Measurements from ENCODE around the gene RBFOX1.
A peak's percentile ranks its signal among the peaks of the same experiment; 100 is the strongest.
"Not testable (repeated sequence)": the region's sequence is repeated elsewhere in the genome, so short reads cannot be mapped to it uniquely, and the experiment has no call there.

Gene RBFOX1

DNA sequence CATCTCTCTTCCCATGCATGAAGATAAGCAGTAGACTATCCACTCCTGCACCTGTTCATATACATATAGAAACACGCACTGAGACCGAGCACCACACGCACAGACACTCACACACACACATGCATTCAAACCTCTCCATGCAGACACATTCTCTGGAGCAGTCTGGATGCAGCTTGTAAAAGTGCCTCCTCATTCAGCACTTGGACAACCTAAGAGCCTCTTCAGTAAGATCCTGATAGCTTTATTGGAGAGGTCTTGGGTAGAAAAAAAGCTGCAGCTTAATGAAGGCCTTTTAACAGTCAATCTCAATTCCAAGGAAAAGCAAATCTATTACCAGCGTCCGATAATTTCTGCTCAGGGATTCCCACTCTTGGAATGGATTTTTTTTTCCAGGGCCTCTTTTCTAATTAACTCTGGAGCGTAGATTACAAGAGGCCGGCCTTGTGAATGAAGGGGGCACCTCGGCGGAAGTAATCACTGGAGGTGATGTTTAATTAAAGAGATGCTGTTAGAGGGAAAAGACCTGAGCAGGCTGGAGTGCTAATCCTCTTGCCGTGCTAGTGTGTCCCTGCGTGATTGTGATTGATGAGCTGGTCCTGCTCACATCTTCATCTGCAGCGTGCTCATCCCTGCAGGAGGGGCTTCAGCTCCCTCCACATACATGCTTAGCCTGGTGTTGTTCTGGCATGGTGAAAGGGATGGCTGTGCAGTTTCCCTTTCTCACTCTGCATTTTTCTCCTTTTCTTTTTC, 155.1 kb downstream of the RBFOX1 start:
- peak; percentile 93 for DNase-seq

DNA sequence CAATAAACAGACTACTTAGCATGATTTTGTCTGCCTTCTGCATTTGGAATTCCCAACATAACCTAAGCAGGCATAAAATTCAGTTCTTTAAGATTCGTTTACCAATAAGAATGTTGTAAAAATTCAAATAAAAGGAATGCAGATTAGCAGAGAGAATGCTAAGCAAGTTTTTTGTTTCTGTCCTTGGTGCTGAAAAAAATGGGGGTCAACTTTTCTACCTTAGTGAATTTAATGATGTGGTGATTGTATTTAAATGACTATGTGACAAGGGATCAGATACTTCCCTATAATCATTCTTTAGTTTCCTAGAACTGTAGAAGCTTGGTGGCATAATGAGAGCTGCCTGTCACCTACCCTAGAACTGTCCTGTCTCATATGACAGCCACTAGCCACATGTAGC, 159.5 kb downstream of the RBFOX1 start:
- no peak for DNase-seq

DNA sequence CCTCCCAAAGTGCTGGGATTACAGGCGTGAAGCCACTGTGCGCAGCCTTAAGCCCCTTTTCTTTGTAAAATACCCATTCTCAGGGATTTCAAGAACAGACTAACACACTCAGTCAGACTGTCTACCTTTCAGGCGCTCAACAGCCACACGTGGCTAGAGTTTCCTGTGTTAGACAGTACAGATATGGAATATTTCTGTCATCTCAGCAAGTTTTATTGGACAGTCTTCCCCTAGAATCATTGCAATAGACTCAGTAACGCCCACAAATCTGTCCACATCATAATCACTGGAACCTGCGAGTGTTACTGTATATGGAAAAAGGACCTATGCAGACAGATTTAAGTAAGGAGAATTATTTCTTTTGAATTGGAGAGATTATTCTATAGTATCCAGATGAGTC, 160.5 kb downstream of the RBFOX1 start:
- no peak for DNase-seq

DNA sequence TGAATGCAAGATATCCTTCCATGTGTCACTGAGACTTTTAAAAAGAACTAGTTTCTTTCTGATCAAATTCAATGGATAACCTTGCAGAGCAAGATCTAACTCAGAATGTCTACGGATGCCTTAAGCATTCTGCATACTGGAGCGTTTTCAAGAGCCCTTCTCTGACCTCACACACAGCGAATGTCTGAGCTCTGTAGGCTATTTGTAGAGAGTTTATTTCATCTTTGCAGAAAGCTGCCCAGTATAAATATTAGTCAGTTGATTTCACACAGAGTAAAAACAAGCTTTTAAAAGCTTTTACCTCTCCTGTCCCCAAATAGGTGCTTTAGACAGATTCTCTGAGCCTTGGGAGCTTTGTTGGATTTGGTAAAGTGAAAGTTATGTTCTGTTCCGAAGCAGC, 165.0 kb downstream of the RBFOX1 start:
- no peak for DNase-seq

DNA sequence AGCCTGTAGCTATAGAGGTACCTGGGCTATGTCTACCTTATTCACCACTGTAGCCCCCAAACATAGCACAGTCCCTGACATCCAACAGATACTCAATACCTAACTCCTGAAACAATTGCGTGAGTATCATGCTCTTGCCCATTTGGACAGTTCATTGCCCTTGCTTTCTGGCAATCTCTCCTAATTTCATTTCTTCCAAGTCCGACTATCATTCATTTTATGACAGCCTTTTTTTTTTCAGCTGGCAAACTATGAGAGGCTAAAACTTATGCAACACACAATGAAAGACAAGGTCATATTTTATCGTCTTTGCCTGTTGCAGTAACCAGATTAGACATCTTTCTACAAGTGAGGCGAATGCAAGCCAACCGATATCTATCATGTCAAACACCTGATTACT, 169.2 kb downstream of the RBFOX1 start:
- DNase-seq: no peak

DNA sequence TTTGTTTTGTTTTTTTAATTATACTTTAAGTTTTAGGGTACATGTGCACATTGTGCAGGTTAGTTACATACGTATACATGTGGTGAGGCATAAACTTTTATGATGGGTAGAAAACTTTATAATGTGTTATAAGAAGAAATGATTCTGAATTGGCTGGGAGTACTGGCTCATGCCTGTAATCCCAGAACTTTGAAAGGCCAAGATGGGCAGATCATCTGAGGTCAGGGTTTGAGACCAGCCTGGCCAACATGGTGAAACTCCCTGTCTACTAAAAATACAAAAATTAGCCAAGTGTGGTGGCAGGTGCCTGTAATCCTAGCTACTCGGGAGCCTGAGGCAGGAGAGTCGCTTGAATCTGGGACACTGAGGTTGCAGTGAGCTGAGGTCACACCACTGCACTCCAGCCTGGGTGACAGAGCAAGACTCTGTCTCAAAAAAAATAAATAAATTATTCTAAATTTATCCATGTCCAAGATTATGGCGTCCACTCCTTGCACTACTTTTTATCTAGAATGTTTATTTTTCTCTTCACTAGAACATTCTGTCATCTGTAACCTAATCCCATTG, 170.0 kb downstream of the RBFOX1 start:
- not testable (repeated sequence) for DNase-seq

DNA sequence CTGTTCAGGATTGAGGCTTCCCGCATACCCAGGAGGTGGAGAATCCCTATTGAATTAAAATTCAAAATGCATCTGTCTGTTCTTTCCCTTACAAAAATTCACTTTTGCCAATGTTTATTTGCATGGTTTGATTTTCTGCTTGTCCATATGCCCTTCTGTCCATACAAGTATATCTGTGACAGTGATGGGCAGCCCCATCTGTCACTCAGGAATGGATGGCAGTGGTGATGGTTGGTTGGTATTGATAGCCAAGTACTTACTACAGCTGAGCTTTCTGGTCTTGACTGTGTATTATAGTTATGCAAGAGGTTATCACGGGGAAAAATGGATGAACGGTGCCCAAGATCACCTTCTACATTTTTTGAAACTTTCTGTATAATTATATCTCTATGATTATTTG, 171.0 kb downstream of the RBFOX1 start:
- no peak for DNase-seq

DNA sequence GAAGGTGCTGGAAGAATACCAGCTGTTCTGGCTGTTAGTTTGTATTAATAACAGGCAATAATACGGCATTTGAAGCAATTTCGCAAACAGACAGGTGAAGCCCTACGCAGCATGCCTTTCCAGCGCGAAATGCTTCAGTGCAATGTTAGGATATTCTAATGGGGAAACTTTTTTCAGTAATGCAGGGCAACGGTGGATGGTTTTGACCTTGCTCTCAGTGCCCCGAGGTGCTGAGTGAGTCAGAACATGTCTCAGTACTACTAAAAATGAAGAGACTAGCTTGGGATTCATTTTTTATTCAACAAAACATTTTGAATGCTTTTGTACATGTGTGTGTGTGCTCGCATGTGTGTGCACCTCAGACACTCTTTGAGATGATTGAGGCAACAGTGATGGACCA, 172.2 kb downstream of the RBFOX1 start:
- DNase-seq: no peak

DNA sequence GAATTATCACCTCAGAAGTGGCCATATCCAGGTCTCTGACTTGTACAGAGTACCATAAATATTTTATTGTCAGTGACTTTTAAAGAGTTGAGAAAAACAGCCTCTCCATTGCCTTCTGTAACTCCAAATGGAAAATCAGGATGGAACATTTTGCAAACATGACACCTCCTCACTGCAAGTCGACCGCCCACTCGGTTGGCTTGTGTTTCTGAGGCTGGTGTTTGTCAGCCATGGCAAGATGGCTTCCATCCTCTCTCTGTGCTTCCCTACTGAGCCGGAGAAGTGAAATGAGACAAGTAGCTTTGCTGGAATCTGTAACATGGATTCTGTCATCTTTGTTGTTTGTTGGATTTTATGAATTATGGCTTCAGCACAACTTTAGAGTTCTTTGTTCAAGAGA, 172.8 kb downstream of the RBFOX1 start:
- no peak for DNase-seq

DNA sequence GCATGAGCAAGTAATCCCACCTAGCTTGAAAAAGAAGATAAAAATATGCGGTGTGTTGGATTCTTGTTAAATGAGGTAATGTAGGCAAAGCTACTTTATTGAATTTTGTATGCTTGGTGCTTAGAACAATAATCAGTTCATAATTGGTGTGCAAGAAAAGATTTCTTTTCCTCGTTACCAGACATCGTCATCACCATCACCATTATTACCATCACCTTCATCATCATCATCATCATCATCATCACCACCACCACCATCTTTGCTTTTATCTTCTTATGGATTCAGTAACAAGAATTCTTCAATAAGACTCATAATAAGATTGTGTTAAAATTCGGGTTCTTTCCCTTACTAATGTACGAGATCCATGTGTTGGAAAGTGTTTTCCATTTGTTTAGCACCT, 173.7 kb downstream of the RBFOX1 start:
- no peak for DNase-seq

DNA sequence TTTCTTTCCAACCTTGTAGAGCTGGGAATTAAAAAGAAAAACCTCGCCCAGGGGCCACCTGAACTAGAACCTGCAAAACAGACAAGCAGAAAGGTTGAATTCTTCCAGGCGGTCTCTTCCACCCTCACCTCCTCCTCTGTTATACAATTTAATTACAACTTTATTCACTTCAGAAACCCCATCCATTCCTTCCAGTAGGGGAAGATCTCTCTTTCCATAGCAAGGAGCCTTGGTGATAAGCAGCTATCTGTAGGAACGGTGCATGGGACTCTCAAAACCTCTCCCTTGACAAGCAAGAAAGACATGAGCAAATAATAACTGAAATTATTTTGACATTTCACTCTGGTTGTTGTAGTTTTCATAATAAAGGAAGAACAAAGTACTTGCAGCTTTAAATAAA, 176.0 kb downstream of the RBFOX1 start:
- no peak for DNase-seq

DNA sequence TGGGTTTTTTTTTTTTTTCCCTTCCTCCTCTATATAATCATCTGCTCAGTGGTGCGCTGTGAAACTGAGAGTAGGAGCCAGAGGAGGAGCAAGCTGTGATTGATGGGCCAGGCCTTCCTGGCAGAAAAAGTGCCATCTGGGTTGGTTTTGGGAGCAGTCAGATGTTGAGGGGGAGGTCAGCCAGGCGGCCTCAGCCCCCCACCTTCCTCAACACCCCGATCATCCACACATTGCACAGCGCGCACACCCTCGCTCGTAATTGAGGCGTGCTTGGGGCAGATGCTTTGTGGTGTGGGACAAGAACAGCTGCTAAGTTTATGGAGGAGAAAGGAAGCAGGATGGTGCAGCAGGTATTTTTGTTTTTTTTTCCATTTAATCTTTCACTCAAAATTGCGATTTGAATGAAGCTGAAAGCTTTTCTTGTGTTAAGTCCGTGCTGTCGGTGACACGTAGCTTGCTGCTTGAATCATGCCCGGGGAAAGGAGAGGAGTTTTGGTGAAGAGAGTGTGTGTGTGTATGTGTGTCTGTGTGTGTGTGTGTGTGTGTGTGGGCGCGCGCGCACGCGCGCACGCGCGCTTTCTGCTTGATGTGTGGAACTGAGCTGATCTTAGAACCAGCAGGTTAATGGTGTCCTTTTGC, 177.4 kb downstream of the RBFOX1 start:
- peak; percentile 22 for DNase-seq

DNA sequence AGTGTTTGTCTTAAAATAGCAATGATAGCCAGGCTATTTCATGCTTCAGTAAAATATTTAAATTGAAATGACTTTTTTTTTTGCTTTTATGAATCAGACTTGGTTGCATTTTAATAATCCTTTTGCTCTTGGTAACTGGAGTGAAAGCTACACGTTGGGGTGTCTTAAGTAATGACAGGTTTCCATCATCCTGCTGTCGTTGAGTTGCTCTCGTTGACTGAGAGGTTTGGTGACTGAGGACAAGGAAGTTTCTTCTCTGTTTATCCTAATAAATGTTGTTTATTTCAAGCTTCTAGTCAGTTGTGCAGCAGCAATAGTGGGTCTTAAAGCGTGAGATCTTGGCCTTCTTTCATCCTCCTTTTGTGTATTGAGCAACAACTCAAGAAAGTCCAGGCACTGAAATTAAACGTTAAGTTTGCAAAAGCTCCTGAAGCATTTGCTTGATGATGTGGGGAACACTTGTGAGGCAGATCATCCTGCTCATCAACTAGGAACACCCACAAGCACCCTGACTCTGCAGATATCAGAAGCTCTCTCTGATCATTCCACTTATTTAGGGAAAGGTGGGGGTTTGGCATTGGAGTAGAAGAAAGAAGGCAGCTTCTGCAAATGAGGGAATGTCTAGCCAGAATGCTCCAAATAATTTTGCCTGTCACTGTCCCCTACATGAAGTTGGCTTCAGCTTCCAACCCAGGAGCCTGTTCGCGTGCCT, 179.1 kb downstream of the RBFOX1 start:
- no peak for DNase-seq

DNA sequence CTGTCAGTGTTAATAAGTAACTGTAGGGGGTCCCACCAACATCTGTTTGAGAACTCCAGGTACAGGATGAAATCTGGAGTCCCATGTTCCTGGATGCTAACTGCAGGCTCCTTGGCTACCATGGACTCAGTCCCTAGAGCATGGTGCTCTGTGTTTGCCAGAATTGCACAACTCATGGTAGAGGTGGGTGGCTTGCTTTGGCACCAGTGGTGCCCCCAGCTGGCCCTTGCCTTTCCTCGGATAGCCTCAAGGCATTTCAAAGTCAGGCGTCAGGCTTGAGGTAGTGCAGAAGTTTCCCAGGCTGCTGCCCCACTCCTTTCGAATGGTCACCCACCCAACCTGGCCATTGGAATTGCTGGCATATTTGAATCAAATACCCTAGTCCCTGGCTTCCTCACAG, 179.9 kb downstream of the RBFOX1 start:
- no peak for DNase-seq

DNA sequence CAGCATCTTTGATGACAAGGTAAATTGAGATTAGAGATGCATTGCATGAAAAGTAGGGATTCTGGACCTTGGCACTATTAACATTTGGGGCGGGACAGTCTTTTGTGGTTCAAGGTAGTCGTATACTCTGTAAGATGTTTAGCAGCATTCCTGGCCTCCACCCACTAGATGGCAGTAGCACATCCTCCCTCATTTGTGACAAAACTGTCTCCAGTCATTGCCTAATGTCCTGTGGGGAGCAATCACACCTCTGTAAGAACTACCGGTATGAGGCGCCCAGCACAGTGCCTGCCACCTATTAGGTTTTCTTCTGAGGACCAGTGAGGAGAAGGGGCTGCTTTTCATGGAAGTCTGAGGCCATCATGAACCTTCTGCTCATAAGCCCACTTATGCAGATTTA, 180.8 kb downstream of the RBFOX1 start:
- DNase-seq: peak; percentile 61

DNA sequence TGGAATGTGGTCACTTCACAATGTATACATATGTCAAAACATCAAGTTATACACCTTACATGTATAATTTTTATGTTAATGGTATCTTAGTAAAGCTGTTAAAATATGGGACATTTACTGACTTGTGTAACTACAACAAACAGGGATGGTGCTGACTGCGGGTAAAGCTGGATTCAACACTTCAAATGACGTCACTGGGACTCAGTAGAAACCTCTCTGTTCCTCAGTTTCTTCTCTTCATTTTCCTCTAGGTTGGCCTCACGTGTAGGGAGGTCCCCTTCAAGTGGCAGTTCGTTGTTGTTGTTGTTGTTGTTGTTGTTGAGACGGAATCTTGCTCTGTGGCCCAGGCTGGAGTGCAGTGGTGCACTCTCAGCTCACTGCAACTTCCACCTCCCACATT, 182.9 kb downstream of the RBFOX1 start:
- DNase-seq: no peak

DNA sequence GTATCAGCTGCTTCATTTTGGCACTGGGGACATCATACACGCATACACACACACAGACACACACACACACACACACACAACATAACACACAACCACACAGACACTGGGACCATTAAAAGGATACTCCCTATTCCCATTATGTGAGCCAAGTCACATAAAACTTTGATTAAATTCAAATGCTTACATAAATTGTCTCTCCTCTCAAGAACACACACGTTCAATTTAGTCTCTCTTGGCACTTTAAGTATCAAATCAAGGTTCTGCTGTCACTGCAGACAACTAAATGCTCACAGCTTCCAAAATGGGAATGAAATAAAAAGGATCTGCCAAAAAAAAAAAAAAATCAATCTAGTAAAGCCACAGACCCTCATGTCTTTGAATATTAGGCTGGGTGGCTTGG, 184.9 kb downstream of the RBFOX1 start:
- DNase-seq: no peak

DNA sequence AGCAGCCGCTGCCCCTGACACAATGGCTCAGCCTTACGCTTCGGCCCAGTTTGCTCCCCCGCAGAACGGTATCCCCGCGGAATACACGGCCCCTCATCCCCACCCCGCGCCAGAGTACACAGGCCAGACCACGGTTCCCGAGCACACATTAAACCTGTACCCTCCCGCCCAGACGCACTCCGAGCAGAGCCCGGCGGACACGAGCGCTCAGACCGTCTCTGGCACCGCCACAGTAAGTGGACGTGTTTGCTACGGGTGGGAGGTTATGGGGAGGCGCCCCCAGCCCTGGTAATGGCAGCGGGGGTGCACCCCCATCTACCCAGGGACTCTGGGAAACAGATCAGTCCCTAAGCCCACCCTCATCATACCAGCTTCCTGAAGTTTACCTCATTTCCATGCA, 185.5 kb downstream of the RBFOX1 start:
- DNase-seq: no peak

DNA sequence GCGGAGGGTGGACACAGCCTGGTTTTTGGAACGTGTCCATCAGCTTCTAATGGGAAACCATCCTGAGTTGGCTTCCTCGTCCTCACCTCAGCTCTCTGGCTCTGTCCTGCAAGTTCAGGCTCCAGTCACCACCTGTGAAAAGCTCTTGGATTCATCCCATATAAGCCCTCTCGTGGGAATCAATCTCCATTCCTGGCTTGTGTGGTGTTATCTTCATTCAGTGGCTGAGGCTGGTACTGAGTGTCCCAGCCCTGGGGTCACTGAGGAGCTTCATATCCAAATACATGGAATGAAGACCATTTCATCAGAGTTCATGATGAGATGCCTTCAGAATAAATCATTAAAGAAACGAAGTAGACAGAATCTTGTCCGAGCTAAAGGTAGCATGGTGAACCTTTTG, 189.2 kb downstream of the RBFOX1 start:
- no peak for DNase-seq

DNA sequence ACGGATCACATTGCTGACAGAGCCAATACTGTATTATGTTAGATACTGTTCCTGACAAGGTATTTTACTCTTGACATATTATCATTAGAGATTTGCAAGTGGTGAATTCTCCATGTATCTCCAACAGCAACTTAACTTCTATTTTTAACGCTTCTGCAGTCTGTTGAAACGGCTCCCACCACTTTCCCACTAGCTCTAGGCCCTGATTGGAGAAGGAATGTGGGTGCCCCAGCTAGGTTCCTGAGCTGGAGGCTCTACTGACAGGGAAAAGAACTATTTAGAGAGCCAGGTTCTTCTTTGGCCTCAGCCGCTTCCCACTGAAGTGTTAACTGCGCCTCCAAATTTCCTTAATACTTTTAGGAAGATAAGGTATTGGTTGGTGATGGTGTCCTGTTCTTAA, 191.8 kb downstream of the RBFOX1 start:
- no peak for DNase-seq

DNA sequence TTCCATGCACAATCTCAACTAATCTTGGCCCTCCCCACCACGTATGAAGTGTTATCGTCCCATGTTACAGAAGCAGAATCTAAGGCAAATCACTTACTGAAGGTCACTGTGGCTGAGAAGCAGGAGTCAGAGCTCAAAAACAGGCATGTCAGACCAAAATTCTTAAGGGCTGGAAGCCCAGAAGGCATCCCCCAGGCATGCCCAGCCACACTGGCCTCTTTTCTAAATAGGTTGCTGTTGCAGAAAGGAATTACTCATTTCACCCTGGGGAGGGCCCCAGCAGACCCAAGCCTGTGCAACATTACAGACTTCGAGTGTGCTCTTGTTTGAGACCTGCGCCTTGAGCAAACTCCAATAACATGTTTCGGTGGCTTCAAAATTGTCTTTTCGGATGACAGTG, 194.1 kb downstream of the RBFOX1 start:
- DNase-seq: no peak

DNA sequence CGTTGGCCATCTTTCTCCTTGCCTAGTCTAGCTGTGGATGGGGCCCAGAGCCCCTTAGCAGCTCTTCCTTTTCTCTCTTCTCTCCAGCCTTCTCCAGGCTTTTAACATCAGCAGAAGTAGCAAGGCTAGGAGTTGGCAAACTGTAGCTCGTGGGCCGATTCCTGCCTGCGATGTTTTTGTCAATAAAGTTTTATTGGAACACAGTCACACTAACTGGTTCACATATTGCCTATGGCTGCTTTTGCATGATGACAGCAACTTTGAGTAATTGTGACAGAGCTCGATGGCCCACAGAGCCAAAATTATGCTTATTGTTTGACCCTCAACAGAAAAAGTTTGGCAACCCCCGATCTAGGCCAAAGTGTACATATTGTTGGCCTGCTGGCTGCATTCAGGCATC, 199.9 kb downstream of the RBFOX1 start:
- no peak for DNase-seq

DNA sequence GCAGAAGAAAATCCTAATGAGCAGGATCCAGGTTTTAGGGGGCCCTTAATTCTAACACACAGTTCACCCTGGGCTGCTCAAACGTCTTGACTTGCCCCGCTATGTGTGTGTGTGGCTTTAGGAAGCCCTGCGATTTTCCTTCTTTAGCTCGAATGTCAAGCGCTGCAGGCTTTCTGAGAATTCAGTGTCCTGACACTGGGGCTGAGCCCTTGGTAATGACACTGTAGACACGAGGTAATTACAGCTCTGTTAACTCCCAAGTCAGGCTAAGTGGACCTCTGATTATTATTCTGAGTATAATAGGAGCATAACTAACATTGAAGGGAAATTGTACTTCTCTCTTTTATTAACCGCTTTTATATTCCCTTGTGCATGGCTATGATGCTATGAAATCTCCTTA, 202.1 kb downstream of the RBFOX1 start:
- DNase-seq: no peak

DNA sequence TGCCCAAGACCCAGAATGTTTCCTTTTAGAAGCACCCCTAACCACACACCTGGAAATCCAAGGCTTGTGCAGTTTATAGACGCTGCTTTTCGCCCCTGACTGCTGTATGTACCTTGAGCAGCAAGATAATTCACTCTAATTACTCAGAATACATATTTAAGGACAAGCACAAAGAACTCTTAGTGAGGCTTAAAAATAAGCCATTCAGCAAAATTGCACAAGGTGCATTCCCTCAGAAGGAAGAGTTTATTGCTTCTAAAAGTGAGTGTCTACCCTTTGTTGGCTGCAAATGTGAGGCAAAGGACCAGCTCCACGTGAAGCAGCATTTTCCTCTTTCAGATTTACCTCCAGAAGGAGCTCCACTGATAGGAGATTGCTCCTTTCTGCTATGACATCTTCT, 208.4 kb downstream of the RBFOX1 start:
- DNase-seq: no peak
